Measurements from ENCODE around the gene CSMD2. TPM values are rescaled to one million over a fixed set of nuclear protein-coding genes. Genes with fewer than 3 reads are reported as not detected.

Gene CSMD2
- total RNA-seq, 1 experiment from 2014 or later = 0.22 TPM

DNA sequence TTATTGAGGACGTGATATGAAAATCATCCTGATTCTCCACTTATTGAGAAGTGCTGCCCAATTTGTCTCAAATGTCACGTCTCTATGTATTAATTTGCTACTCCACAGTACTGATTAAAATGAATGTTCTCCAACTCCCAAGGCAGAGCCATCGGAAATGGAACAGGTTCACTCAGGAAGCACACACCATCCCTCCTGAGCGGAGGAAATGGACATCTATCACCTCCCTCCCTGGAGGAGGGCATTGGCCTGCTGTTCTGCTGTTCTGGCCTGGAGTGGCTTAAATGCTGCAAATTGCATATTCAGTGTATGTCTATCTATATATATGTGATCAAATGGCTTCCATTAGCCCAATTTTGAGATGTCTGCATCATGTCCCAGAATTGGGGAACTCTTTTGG lies 140.5 kb downstream of the CSMD2 start:
- H3K4me3 ChIP-seq (replicated peaks in 1 of 2; ENCODE audit: low read depth in 1 of 2, low read length in 2 of 2) = no peak overlapping the region
- H3K27ac ChIP-seq (ENCODE audit: low read depth, low read length) = no peak overlapping the region
- ChIA-PET CTCF (no interaction called here), RAD21 (ENCODE audit: low non-redundant PET in 1 of 2, low total read pairs in 2 of 2, uncharacterized antibody in 2 of 2, unreplicated experiment in 2 of 2) (no interaction called here), POLR2A (no interaction called here)
- H3K4me2 ChIP-seq (ENCODE audit: low read length) = no peak overlapping the region
- no peaks in the 10 kb centered on the region for H3K79me2 ChIP-seq (ENCODE audit: insufficient read depth, low read length)
- TF ChIP-seq EGR1 (IDR thresholded peaks at IDR 0.05; ENCODE audit: low read depth) (no peak), RAD21 (IDR thresholded peaks at IDR 0.05; ENCODE audit: low read depth) (no peak), EZH2 (IDR thresholded peaks at IDR 0.05) (no peak), CEBPB (IDR thresholded peaks at IDR 0.05; ENCODE audit: low read depth) (no peak), ZNF274 (IDR thresholded peaks at IDR 0.05; ENCODE audit: low read depth, low read length) (no peak), FOSL1 (IDR thresholded peaks at IDR 0.05; ENCODE audit: low read depth) (no peak), POLR2A (IDR thresholded peaks at IDR 0.05; ENCODE audit: borderline replicate concordance, extremely low read depth, insufficient read depth, insufficient read length) (no peak), SIN3A (IDR thresholded peaks at IDR 0.05; ENCODE audit: low read depth) (no peak), YY1 (IDR thresholded peaks at IDR 0.05; ENCODE audit: extremely low read depth, insufficient replicate concordance, low read depth, low read length) (no peak), CBX3 (IDR thresholded peaks at IDR 0.05; ENCODE audit: low read depth) (no peak), ELF1 (IDR thresholded peaks at IDR 0.05; ENCODE audit: borderline replicate concordance, low read depth) (no peak), TCF7L2 (IDR thresholded peaks at IDR 0.05; ENCODE audit: borderline replicate concordance, extremely low read depth, insufficient read depth, insufficient read length) (no peak), EZH2phosphoT487 (IDR thresholded peaks at IDR 0.05; ENCODE audit: borderline replicate concordance) (no peak), SP1 (IDR thresholded peaks at IDR 0.05; ENCODE audit: low read depth) (no peak)
- TF ChIP-seq, protein P1, sequence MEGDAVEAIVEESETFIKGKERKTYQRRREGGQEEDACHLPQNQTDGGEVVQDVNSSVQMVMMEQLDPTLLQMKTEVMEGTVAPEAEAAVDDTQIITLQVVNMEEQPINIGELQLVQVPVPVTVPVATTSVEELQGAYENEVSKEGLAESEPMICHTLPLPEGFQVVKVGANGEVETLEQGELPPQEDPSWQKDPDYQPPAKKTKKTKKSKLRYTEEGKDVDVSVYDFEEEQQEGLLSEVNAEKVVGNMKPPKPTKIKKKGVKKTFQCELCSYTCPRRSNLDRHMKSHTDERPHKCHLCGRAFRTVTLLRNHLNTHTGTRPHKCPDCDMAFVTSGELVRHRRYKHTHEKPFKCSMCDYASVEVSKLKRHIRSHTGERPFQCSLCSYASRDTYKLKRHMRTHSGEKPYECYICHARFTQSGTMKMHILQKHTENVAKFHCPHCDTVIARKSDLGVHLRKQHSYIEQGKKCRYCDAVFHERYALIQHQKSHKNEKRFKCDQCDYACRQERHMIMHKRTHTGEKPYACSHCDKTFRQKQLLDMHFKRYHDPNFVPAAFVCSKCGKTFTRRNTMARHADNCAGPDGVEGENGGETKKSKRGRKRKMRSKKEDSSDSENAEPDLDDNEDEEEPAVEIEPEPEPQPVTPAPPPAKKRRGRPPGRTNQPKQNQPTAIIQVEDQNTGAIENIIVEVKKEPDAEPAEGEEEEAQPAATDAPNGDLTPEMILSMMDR (IDR thresholded peaks at IDR 0.05 in 2 of 3, conservative IDR thresholded peaks at IDR 0.05 in 1 of 3; ENCODE audit: borderline replicate concordance in 1 of 3, insufficient read depth in 1 of 3, low read depth in 2 of 3, low read length in 2 of 3) = no peak
- TF ChIP-seq, protein P2, sequence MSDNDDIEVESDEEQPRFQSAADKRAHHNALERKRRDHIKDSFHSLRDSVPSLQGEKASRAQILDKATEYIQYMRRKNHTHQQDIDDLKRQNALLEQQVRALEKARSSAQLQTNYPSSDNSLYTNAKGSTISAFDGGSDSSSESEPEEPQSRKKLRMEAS (IDR thresholded peaks at IDR 0.05) = no peak
- TF ChIP-seq, protein P3, sequence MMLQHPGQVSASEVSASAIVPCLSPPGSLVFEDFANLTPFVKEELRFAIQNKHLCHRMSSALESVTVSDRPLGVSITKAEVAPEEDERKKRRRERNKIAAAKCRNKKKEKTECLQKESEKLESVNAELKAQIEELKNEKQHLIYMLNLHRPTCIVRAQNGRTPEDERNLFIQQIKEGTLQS (IDR thresholded peaks at IDR 0.05) = no peak
- TF ChIP-seq, protein P4, sequence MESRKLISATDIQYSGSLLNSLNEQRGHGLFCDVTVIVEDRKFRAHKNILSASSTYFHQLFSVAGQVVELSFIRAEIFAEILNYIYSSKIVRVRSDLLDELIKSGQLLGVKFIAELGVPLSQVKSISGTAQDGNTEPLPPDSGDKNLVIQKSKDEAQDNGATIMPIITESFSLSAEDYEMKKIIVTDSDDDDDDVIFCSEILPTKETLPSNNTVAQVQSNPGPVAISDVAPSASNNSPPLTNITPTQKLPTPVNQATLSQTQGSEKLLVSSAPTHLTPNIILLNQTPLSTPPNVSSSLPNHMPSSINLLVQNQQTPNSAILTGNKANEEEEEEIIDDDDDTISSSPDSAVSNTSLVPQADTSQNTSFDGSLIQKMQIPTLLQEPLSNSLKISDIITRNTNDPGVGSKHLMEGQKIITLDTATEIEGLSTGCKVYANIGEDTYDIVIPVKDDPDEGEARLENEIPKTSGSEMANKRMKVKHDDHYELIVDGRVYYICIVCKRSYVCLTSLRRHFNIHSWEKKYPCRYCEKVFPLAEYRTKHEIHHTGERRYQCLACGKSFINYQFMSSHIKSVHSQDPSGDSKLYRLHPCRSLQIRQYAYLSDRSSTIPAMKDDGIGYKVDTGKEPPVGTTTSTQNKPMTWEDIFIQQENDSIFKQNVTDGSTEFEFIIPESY (IDR thresholded peaks at IDR 0.05; ENCODE audit: extremely low read depth, insufficient replicate concordance, low read length) = no peak
- TF ChIP-seq, protein P5, sequence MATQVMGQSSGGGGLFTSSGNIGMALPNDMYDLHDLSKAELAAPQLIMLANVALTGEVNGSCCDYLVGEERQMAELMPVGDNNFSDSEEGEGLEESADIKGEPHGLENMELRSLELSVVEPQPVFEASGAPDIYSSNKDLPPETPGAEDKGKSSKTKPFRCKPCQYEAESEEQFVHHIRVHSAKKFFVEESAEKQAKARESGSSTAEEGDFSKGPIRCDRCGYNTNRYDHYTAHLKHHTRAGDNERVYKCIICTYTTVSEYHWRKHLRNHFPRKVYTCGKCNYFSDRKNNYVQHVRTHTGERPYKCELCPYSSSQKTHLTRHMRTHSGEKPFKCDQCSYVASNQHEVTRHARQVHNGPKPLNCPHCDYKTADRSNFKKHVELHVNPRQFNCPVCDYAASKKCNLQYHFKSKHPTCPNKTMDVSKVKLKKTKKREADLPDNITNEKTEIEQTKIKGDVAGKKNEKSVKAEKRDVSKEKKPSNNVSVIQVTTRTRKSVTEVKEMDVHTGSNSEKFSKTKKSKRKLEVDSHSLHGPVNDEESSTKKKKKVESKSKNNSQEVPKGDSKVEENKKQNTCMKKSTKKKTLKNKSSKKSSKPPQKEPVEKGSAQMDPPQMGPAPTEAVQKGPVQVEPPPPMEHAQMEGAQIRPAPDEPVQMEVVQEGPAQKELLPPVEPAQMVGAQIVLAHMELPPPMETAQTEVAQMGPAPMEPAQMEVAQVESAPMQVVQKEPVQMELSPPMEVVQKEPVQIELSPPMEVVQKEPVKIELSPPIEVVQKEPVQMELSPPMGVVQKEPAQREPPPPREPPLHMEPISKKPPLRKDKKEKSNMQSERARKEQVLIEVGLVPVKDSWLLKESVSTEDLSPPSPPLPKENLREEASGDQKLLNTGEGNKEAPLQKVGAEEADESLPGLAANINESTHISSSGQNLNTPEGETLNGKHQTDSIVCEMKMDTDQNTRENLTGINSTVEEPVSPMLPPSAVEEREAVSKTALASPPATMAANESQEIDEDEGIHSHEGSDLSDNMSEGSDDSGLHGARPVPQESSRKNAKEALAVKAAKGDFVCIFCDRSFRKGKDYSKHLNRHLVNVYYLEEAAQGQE (IDR thresholded peaks at IDR 0.05; ENCODE audit: low read depth) = no peak
- no peaks in the 10 kb centered on the region for H3K9me3 ChIP-seq (ENCODE audit: control insufficient read depth in 1 of 2, insufficient read depth in 1 of 2, low read depth in 1 of 2, low read length in 2 of 2)
- H3K4me1 ChIP-seq (ENCODE audit: control insufficient read depth in 1 of 2, insufficient read depth in 2 of 2, low read length in 2 of 2) = no peaks in the 10 kb centered on the region
- H4K20me1 ChIP-seq (ENCODE audit: insufficient read depth) = no peaks in the 10 kb centered on the region
- no peak for ATAC-seq
- no peaks in the 10 kb centered on the region for H3K9me2 ChIP-seq (ENCODE audit: insufficient read depth)
- peaks cover 31% of the 10 kb centered on the region; the same call in 1 of the 2 replicates for H3K27me3 ChIP-seq (ENCODE audit: insufficient read depth, low read length)
- no peak overlapping the region for H2AFZ ChIP-seq (ENCODE audit: low read depth, low read length, poor library complexity, severe bottlenecking)
- no peak for DNase-seq (ENCODE audit: low read depth, low spot score)
- intact Hi-C loops (cut with micrococcal nuclease) = no loop called here
- H3K36me3 ChIP-seq (ENCODE audit: control insufficient read depth in 1 of 2, insufficient read depth in 2 of 2, low read length in 2 of 2) = no peaks in the 10 kb centered on the region
- BruUV-seq (replicated peaks) = no TSS peak
- no peak overlapping the region for H3K9ac ChIP-seq (ENCODE audit: low read length)
